HEK293 (cell line): ENCODE measurements around the gene FAM136A.

Source experiments
- CTCF ChIA-PET: fragments of 350-600 bp; formaldehyde crosslinking; extraction: SDS; loops from one replicate; lab custom pipeline; 2021; ENCODE audit warnings: antibody characterized with exemption; lab: Yijun Ruan, JAX
- POLR2A ChIA-PET: fragments of 300-600 bp; formaldehyde crosslinking; extraction: SDS; loops from one replicate; lab custom pipeline; 2020; ENCODE audit warnings: antibody characterized with exemption, inconsistent platforms; lab: Yijun Ruan, JAX
- H3K27ac ChIP-seq: fragments of 200-500 bp; sonication (Bioruptor generic); 2 replicates; pipeline ENCODE4 v1.5.1; 2014; ENCODE audit warnings: low read depth, low read length, control low read depth, inconsistent platforms; ENCODE audit errors: extremely low read depth
- H3K36me3 ChIP-seq, 2 experiments: fragments of 200-500 bp in 1 of 2; sonication (Bioruptor generic) in 1 of 2; 1 replicate in 1 of 2; 2 replicates in 1 of 2; pipeline ENCODE4 v1.5.1; 2014 to 2017; ENCODE audit warnings: inconsistent platforms in 2 of 2, low read length in 2 of 2; ENCODE audit not compliant: control insufficient read depth in 2 of 2, insufficient read depth in 1 of 2
- H3K4me1 ChIP-seq: fragments of 200-500 bp; sonication (Bioruptor generic); 2 replicates; pipeline ENCODE4 v1.5.1; 2014; ENCODE audit warnings: mild to moderate bottlenecking, low read length, inconsistent platforms; ENCODE audit not compliant: control insufficient read depth, insufficient read depth
- H3K4me3 ChIP-seq: 2 replicates; pipeline ENCODE4 v1.5.1; 2011; ENCODE audit warnings: low read depth, mild to moderate bottlenecking, control low read depth, low read length, moderate library complexity
- H3K9me3 ChIP-seq: fragments of 200-500 bp; sonication (Bioruptor generic); 2 replicates; pipeline ENCODE4 v1.5.1; 2014; ENCODE audit warnings: low read depth, low read length, inconsistent platforms; ENCODE audit not compliant: control insufficient read depth, insufficient read depth
- HOXC10 ChIP-seq: sonication (generic); formaldehyde crosslinking; IDR thresholded peaks from 2 replicates; pipeline ENCODE4 v1.8.1; 2023; ENCODE audit warnings: mild to moderate bottlenecking, missing genetic modification reagents
- HOXD13 ChIP-seq: sonication (generic); formaldehyde crosslinking; IDR thresholded peaks from 2 replicates; pipeline ENCODE4 v1.8.0; 2022; ENCODE audit warnings: missing genetic modification reagents, borderline replicate concordance
- MEIS1 ChIP-seq: sonication (generic); formaldehyde crosslinking; IDR thresholded peaks from 2 replicates; pipeline ENCODE4 v1.8.1; 2022; ENCODE audit warnings: missing genetic modification reagents, mild to moderate bottlenecking, borderline replicate concordance
- PRDM1 ChIP-seq: fragments of 450-650 bp; formaldehyde crosslinking; IDR thresholded peaks from 2 replicates; pipeline ENCODE4; 2016; ENCODE audit warnings: missing biosample characterization, missing genetic modification characterization
- PRDM6 ChIP-seq: fragments of 450-650 bp; formaldehyde crosslinking; IDR thresholded peaks from 2 replicates; pipeline ENCODE4 v1.5.1; 2017; ENCODE audit warnings: missing biosample characterization, missing genetic modification characterization
- RBAK ChIP-seq: fragments of 450-650 bp; formaldehyde crosslinking; IDR thresholded peaks from 2 replicates; pipeline ENCODE4 v1.5.1; 2016; ENCODE audit warnings: missing biosample characterization, missing genetic modification characterization
- SCRT2 ChIP-seq: fragments of 450-650 bp; formaldehyde crosslinking; IDR thresholded peaks from 2 replicates; pipeline ENCODE4 v1.5.1; 2016; ENCODE audit warnings: missing biosample characterization, missing genetic modification characterization
- SETDB1 ChIP-seq: IDR thresholded peaks from one replicate; pipeline ENCODE4 v1.6.1; 2017; ENCODE audit warnings: mild to moderate bottlenecking, low read length, moderate library complexity, mixed read lengths; ENCODE audit not compliant: insufficient read length
- TCF7L2 ChIP-seq: IDR thresholded peaks from 2 replicates; pipeline ENCODE4 v1.6.1; 2011; ENCODE audit warnings: low read depth, mild to moderate bottlenecking, inconsistent platforms, low read length, moderate library complexity, borderline replicate concordance
- ZBTB44 ChIP-seq: fragments of 450-650 bp; IDR thresholded peaks from 2 replicates; pipeline ENCODE4 v1.5.1; 2018; ENCODE audit warnings: missing biosample characterization, mild to moderate bottlenecking, missing genetic modification characterization
- ZBTB8A ChIP-seq: fragments of 450-650 bp; formaldehyde crosslinking; IDR thresholded peaks from 2 replicates; pipeline ENCODE4 v1.5.1; 2016; ENCODE audit warnings: missing biosample characterization, missing genetic modification characterization
- ZNF140 ChIP-seq: fragments of 450-650 bp; formaldehyde crosslinking; IDR thresholded peaks from 2 replicates; pipeline ENCODE4 v1.5.1; 2016; ENCODE audit warnings: missing biosample characterization, missing genetic modification characterization
- ZNF221 ChIP-seq: fragments of 450-650 bp; formaldehyde crosslinking; IDR thresholded peaks from 2 replicates; pipeline ENCODE4 v1.5.1; 2017; ENCODE audit warnings: missing biosample characterization, missing genetic modification characterization, borderline replicate concordance
- ZNF23 ChIP-seq: fragments of 450-650 bp; formaldehyde crosslinking; IDR thresholded peaks from 2 replicates; pipeline ENCODE4 v1.5.1; 2016; ENCODE audit warnings: missing biosample characterization, missing genetic modification characterization, borderline replicate concordance
- ZNF280D ChIP-seq: fragments of 450-650 bp; formaldehyde crosslinking; IDR thresholded peaks from 2 replicates; pipeline ENCODE4 v1.5.1; 2016; ENCODE audit warnings: missing biosample characterization, missing genetic modification characterization
- ZNF324 ChIP-seq: fragments of 450-650 bp; formaldehyde crosslinking; IDR thresholded peaks from 2 replicates; pipeline ENCODE4 v1.5.1; 2016; ENCODE audit warnings: missing biosample characterization, missing genetic modification characterization
- ZNF362 ChIP-seq: fragments of 450-650 bp; formaldehyde crosslinking; IDR thresholded peaks from 2 replicates; pipeline ENCODE4 v1.5.1; 2016; ENCODE audit warnings: missing biosample characterization, missing genetic modification characterization
- ZNF366 ChIP-seq: fragments of 450-650 bp; formaldehyde crosslinking; conservative IDR thresholded peaks from 2 replicates; pipeline ENCODE4 v1.5.1; 2016; ENCODE audit warnings: missing biosample characterization, missing genetic modification characterization
- ZNF514 ChIP-seq: fragments of 450-650 bp; formaldehyde crosslinking; IDR thresholded peaks from 2 replicates; pipeline ENCODE4 v1.5.1; 2016; ENCODE audit warnings: missing biosample characterization, missing genetic modification characterization
- ZNF560 ChIP-seq: fragments of 450-650 bp; formaldehyde crosslinking; IDR thresholded peaks from 2 replicates; pipeline ENCODE4 v1.5.1; 2017; ENCODE audit warnings: missing biosample characterization, missing genetic modification characterization, borderline replicate concordance
- ZNF785 ChIP-seq: fragments of 450-650 bp; formaldehyde crosslinking; IDR thresholded peaks from 2 replicates; pipeline ENCODE4 v1.5.1; 2016; ENCODE audit warnings: missing biosample characterization, missing genetic modification characterization
- ZNF830 ChIP-seq: fragments of 450-650 bp; IDR thresholded peaks from 2 replicates; pipeline ENCODE4 v1.5.0; 2018; ENCODE audit warnings: missing biosample characterization, missing genetic modification characterization, low read depth, mild to moderate bottlenecking, moderate library complexity

FAM136A gene

GRCh38 chr2:70349921-70350685 is 48.2 kb upstream of the FAM136A start:
- CTCF ChIA-PET = interaction anchor here (0.7 to 2.2 kb wide), 4 partner anchors 9 to 267 kb away, joined by 3 to 14 read pairs (median 6); no protein-coding TSS in a partner anchor
- Histone ChIP-seq H3K27ac (no peak overlapping the region), H3K4me1 (no peaks in the 10 kb centered on the region), H3K4me3 (no peak overlapping the region), H3K36me3 (no peaks in the 10 kb centered on the region), H3K9me3 (no peaks in the 10 kb centered on the region)
- TF ChIP-seq SCRT2 (tag by site-specific recombination) = no peak
- TF ChIP-seq MEIS1 (CRISPR knock-in tag) = no peak
- TF ChIP-seq ZNF830 (tag by site-specific recombination) = no peak
- TF ChIP-seq ZNF23 (tag by site-specific recombination) = no peak
- no peak for TF ChIP-seq ZNF785 (tag by site-specific recombination)
- no peak for TF ChIP-seq ZNF362
- no peak for TF ChIP-seq ZBTB8A (tag by site-specific recombination)
- no peak for TF ChIP-seq ZNF140 (tag by site-specific recombination)
- TF ChIP-seq HOXD13 (CRISPR knock-in tag) = no peak
- no peak for TF ChIP-seq ZNF560 (tag by site-specific recombination)
- TF ChIP-seq ZBTB44 (tag by site-specific recombination) = no peak
- no peak for TF ChIP-seq HOXC10 (CRISPR knock-in tag)
- POLR2A ChIA-PET = no interaction called here

DNA sequence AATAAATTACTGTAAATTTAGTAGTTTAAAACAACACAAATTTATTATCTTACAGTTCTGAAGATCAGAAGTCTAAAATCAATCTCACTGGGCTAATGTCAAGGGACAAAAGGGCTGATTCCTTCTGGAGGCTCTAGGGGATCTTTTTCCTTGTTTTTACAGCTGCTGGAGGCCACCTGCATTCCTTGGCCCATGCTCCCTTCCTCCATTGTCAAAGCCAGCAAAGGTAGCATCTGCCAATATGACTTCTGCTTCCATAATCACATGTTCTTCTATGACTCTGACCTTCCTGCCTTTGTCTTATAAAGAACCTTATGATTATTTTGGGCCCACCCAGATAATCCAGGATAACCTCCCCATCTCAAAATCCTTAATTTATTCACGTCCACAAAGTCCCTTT is 46.0 kb upstream of the FAM136A start:
- ChIA-PET POLR2A (no interaction called here), CTCF (interaction anchor here (0.6 to 2.1 kb wide), 3 partner anchors 44 to 221 kb away, joined by 3 to 11 read pairs (median 6); no protein-coding TSS in a partner anchor)
- TF ChIP-seq ZNF221 (no peak), TCF7L2 (no peak)

DNA sequence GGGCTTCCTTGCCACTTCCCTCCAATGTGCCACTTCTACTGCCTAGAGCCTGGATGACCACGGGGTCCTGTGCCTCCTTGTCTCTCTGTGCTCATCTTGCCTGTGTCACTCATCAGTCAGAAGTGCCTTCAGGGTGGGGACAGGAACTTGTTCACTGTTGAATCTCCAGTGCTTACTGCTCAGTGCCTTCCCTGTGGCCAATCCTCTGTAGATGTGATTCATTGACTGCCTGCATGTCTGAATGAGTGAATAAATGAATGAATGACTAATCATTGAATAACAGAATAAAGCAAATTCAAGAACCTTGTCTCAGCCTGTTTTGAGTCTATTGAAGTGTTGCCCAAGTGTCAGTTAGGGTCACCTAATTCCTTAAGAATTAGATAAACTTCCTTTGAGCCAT is 42.3 kb upstream of the FAM136A start:
- Histone ChIP-seq H3K4me3 (no peak overlapping the region), H3K4me1 (no peaks in the 10 kb centered on the region), H3K27ac (no peak overlapping the region), H3K36me3 (no peaks in the 10 kb centered on the region), H3K9me3 (no peaks in the 10 kb centered on the region)
- ChIA-PET POLR2A (no interaction called here), CTCF (interaction anchor here (5.2 kb wide), 1 partner anchor 273 kb away, joined by 94 read pairs; no protein-coding TSS in a partner anchor)
- no peak for TF ChIP-seq RBAK
- TF ChIP-seq PRDM1 (tag by site-specific recombination) = no peak
- TF ChIP-seq ZNF280D (tag by site-specific recombination) = no peak
- TF ChIP-seq ZNF514 = no peak
- no peak for TF ChIP-seq ZNF324 (tag by site-specific recombination)
- TF ChIP-seq ZNF366 (tag by site-specific recombination) = no peak
- no peak for TF ChIP-seq SETDB1
- TF ChIP-seq SCRT2 (tag by site-specific recombination) = no peak
- TF ChIP-seq PRDM6 (tag by site-specific recombination) = no peak
- no peak for TF ChIP-seq ZNF23 (tag by site-specific recombination)

More for the DNA sequence above, 46.0 kb upstream of the FAM136A start:
- no peak overlapping the region for H3K4me3 ChIP-seq
- no peaks in the 10 kb centered on the region for H3K9me3 ChIP-seq
- no peaks in the 10 kb centered on the region for H3K36me3 ChIP-seq
- H3K4me1 ChIP-seq = no peaks in the 10 kb centered on the region
- H3K27ac ChIP-seq = no peak overlapping the region
